Liver (tissue), 9 donors: ENCODE results near the gene TMEM127. TPM values are rescaled to one million over a fixed set of nuclear protein-coding genes. Genes with fewer than 3 reads are reported as not detected.

Source experiments
- DNase-seq: peaks from one replicate; pipeline ENCODE4 v3.0.0-alpha.2; 2017; ENCODE audit warnings: low spot score
- H3K27ac ChIP-seq, 2 donors: one replicate each; pipeline ENCODE4 v1.7.0; 2013; ENCODE audit warnings: inconsistent platforms in 2 of 2, low read length in 2 of 2, control low read depth in 1 of 2, low read depth in 1 of 2, mild to moderate bottlenecking in 1 of 2
- H3K27me3 ChIP-seq, 4 donors: one replicate each; pipeline versions ENCODE4 v1.6.1 to v1.7.0; 2013; ENCODE audit warnings: low read length in 3 of 4, inconsistent platforms in 1 of 4, mild to moderate bottlenecking in 1 of 4, moderate library complexity in 1 of 4; ENCODE audit not compliant: control insufficient read depth in 4 of 4, insufficient read depth in 4 of 4
- H3K36me3 ChIP-seq, 4 donors: one replicate each; pipeline versions ENCODE4 v1.6.1 to v1.7.0; 2013; ENCODE audit warnings: low read length in 3 of 4, mild to moderate bottlenecking in 3 of 4, low read depth in 1 of 4, moderate library complexity in 1 of 4; ENCODE audit not compliant: control insufficient read depth in 4 of 4, insufficient read depth in 3 of 4
- H3K4me1 ChIP-seq, 4 donors: one replicate each; pipeline versions ENCODE4 v1.6.1 to v1.7.0; 2013; ENCODE audit warnings: low read length in 3 of 4, mild to moderate bottlenecking in 3 of 4, moderate library complexity in 1 of 4; ENCODE audit not compliant: control insufficient read depth in 4 of 4, insufficient read depth in 4 of 4
- H3K4me3 ChIP-seq, 3 donors: one replicate each; pipeline versions ENCODE4 v1.6.1 to v1.7.0; 2013; ENCODE audit warnings: low read length in 3 of 3, control low read depth in 1 of 3, low read depth in 1 of 3, mild to moderate bottlenecking in 1 of 3
- H3K9ac ChIP-seq, 2 donors: one replicate each; pipeline ENCODE4 v1.7.0; 2013; ENCODE audit warnings: low read length in 2 of 2, mild to moderate bottlenecking in 2 of 2, moderate library complexity in 2 of 2, control low read depth in 1 of 2, low read depth in 1 of 2
- H3K9me3 ChIP-seq, 4 donors: one replicate each; pipeline versions ENCODE4 v1.6.1 to v1.7.0; 2013; ENCODE audit warnings: low read length in 3 of 4; ENCODE audit not compliant: control insufficient read depth in 4 of 4
- ATF3 ChIP-seq: IDR thresholded peaks from 2 replicates; pipeline ENCODE4 v1.6.1; 2016; ENCODE audit warnings: antibody characterized with exemption
- CTCF ChIP-seq: fragments of 150-350 bp; IDR thresholded peaks from 2 replicates; pipeline ENCODE4 v1.5.1; 2017; ENCODE audit warnings: improper control_type of control experiment, low read depth, low read length; ENCODE audit not compliant: missing input control
- EGR1 ChIP-seq, 2 donors: IDR thresholded peaks; 2 replicates each; pipeline ENCODE4 v1.6.1; 2016 to 2018; ENCODE audit warnings: antibody characterized with exemption in 2 of 2, low read depth in 2 of 2
- FOXA2 ChIP-seq: IDR thresholded peaks from 2 replicates; pipeline ENCODE4 v1.6.1; 2016; ENCODE audit warnings: antibody characterized with exemption
- GABPA ChIP-seq, 2 donors: IDR thresholded peaks in 1 of 2; conservative IDR thresholded peaks in 1 of 2; 2 replicates each; pipeline ENCODE4 v1.6.1; 2016; ENCODE audit warnings: antibody characterized with exemption in 2 of 2, mild to moderate bottlenecking in 1 of 2, moderate library complexity in 1 of 2
- HNF4A ChIP-seq, 2 donors: conservative IDR thresholded peaks; 2 replicates each; pipeline ENCODE4 v1.6.1; 2016; ENCODE audit warnings: antibody characterized with exemption in 2 of 2, mild to moderate bottlenecking in 2 of 2
- HNF4G ChIP-seq: IDR thresholded peaks from 2 replicates; pipeline ENCODE4 v1.6.1; 2016; ENCODE audit warnings: antibody characterized with exemption
- JUND ChIP-seq, 2 donors: IDR thresholded peaks; 2 replicates each; pipeline ENCODE4 v1.6.1; 2016; ENCODE audit warnings: antibody characterized with exemption in 2 of 2
- MAX ChIP-seq: IDR thresholded peaks from 2 replicates; pipeline ENCODE4 v1.6.1; 2016; ENCODE audit warnings: antibody characterized with exemption
- NR2F2 ChIP-seq: IDR thresholded peaks from 2 replicates; pipeline ENCODE4 v1.6.1; 2016; ENCODE audit warnings: antibody characterized with exemption
- RAD21 ChIP-seq, 2 donors: IDR thresholded peaks; 2 replicates each; pipeline ENCODE4 v1.6.1; 2016; ENCODE audit warnings: antibody characterized with exemption in 2 of 2, mild to moderate bottlenecking in 2 of 2
- REST ChIP-seq: IDR thresholded peaks from 2 replicates; pipeline ENCODE4 v1.6.1; 2016; ENCODE audit warnings: antibody characterized with exemption, mild to moderate bottlenecking
- RXRA ChIP-seq, 2 donors: IDR thresholded peaks; 2 replicates each; pipeline ENCODE4 v1.6.1; 2017 to 2018; ENCODE audit warnings: antibody characterized with exemption in 2 of 2, mild to moderate bottlenecking in 1 of 2
- SP1 ChIP-seq: IDR thresholded peaks from 2 replicates; pipeline ENCODE4 v1.6.1; 2018; ENCODE audit warnings: antibody characterized with exemption, mild to moderate bottlenecking
- TAF1 ChIP-seq: conservative IDR thresholded peaks from 2 replicates; pipeline ENCODE4 v1.6.1; 2016; ENCODE audit warnings: antibody characterized with exemption, mild to moderate bottlenecking
- YY1 ChIP-seq: IDR thresholded peaks from 2 replicates; pipeline ENCODE4 v1.6.1; 2016; ENCODE audit warnings: antibody characterized with exemption, mild to moderate bottlenecking
- WGBS: extraction: QIAGEN DNeasy Blood & Tissue Kit; methylation state at CpG from one replicate; pipeline ENCODE4 v1.1.7; 2013; 5-methylcytosine and 5-hydroxymethylcytosine counted together
- polyA plus RNA-seq, 2 donors: library from polyadenylated mRNA; stranded (reverse) in 1 of 2; unstranded in 1 of 2; fragments of 200-250 nt in 1 of 2; fragments of >200 nt in 1 of 2; fragmentation: Nextera tagmentation in 1 of 2; extraction: Ambion mirVana in 1 of 2; gene quantifications; one replicate each; pipeline versions ENCODE4 v1.2.1 to v1.2.3, GENCODE V29; 2013 to 2015
- total RNA-seq, 2 donors: library from RNA; depleted of rRNA; stranded (reverse); fragments of >200 nt; gene quantifications; one replicate each; pipeline ENCODE4 v1.2.3, GENCODE V29; 2014
- donor health status: healthy.
- donor health status: healthy.
- donor health status: healthy.
- donor health status: healthy.
- donor health status: healthy.

Gene TMEM127
- total and polyA plus RNA-seq, 4 donors, result 11.2 to 27.5 (median 18.4) TPM

- DNase-seq, result no peak
- H3K36me3 ChIP-seq, result no peaks in the 10 kb centered on the region
- WGBS, result 97% methylated on average over 1 of the region's 1 CpG
These were observed 28.9 kb downstream of the TMEM127 start for GRCh38 chr2:96236882-96237281.

More at GRCh38 chr2:96236882-96237281, 28.9 kb downstream of the TMEM127 start:
- no peak overlapping the region for H3K4me3 ChIP-seq
- H3K27ac ChIP-seq, result no peak overlapping the region
- no peaks in the 10 kb centered on the region for H3K9me3 ChIP-seq
- no peaks in the 10 kb centered on the region for H3K4me1 ChIP-seq
- no peak overlapping the region for H3K9ac ChIP-seq
- TF ChIP-seq GABPA (IDR thresholded peaks at IDR 0.05 in 1 of 2, conservative IDR thresholded peaks at IDR 0.05 in 1 of 2) (no peak), FOXA2 (no peak), YY1 (no peak), ATF3 (no peak), RXRA (IDR thresholded peaks at IDR 0.05) (no peak), RAD21 (IDR thresholded peaks at IDR 0.05) (no peak), CTCF (no peak), MAX (no peak), REST (no peak), HNF4A (conservative IDR thresholded peaks at IDR 0.05) (no peak), SP1 (no peak), TAF1 (no peak), JUND (IDR thresholded peaks at IDR 0.05) (no peak), HNF4G (no peak), NR2F2 (no peak), EGR1 (IDR thresholded peaks at IDR 0.05; ENCODE audit: low read depth in 2 of 2) (no peak)
- no peaks in the 10 kb centered on the region for H3K27me3 ChIP-seq
